GM20431 (cell line): ENCODE results near the gene TMEM63A.
"Not testable (repeated sequence)": the region's sequence is repeated elsewhere in the genome, so short reads cannot be mapped to it uniquely, and the experiment has no call there.

ENCODE experiments used
- in situ Hi-C: fragments of 300-500 bp; cut with MseI, MboI; formaldehyde crosslinking; loops from one replicate; pipeline ENCODE4 v1.15.0; 2020; ENCODE audit warnings: low sequenced_read_pairs; ENCODE audit not compliant: unreplicated experiment

Gene TMEM63A

GRCh38 chr1:225810579-225811538 is 71.3 kb downstream of the TMEM63A start:
- in situ Hi-C loops, result not testable (repeated sequence)

GRCh38 chr1:225809842-225810578 is 72.2 kb downstream of the TMEM63A start, which contains the start of gene EPHX1:
Gene EPHX1 (plus strand): TSS chr1:225810124. CDS start chr1:225828730, 18,606 bp downstream.
- in situ Hi-C loops, result no loop called here

GRCh38 chr1:225808136-225808535 is 74.0 kb downstream of the TMEM63A start:
- in situ Hi-C loops, result no loop called here

GRCh38 chr1:225806736-225807135 is 75.4 kb downstream of the TMEM63A start:
- in situ Hi-C loops, result not testable (repeated sequence)

DNA sequence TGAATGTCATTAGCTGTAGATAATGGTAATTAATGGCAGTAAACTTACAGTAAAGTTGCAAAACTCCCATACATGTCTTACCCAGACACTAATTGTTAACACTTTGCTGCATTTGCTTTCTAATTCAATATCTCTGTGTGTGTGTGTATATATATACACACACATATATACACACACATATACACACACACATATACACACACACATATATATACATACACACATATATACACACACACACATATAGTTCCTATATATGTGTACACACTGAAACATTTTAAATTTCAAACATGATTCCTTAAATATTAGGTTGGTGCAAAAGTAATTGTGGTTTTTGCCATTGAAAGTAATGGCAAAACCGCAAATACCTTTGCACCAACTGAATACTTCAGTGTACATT is 75.9 kb downstream of the TMEM63A start:
- in situ Hi-C loops, result no loop called here

DNA sequence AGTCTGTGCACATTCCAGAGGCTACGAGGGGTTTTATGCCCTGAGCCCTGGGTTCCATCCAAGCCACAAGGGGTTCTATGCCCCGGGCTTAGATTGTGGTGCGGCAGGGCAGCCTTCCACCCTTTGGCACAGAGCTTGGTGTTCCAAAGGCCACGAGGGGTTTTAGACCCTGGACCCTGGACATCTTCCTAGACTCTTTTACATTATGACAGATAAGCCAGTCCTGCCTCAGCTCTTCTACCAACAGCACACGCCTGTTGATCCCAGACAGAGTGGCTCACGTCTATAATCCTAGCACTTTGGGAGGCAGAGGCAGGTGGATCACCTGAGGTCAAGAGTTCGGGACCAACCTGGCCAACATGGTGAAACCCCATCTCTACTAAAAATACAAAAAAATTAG is 81.0 kb downstream of the TMEM63A start:
- in situ Hi-C loops, result not testable (repeated sequence)

GRCh38 chr1:225796097-225796496 is 86.1 kb downstream of the TMEM63A start:
- in situ Hi-C loops, result not testable (repeated sequence)
